DND-41 (cell line): ENCODE measurements around the gene PDE6B.
A peak's percentile ranks its signal among the peaks of the same experiment; 100 is the strongest.

ENCODE experiments used
- ATAC-seq: fragments of 200-7000 bp; cut with Tn5 transposase; 3 replicates; pipeline ENCODE4 v1.9.1; 2021; ENCODE audit warnings: low read depth; ENCODE audit not compliant: insufficient read depth
- DNase-seq: peaks from one replicate; pipeline ENCODE4 v3.0.0-alpha.2; 2020
- H2AFZ ChIP-seq: 2 replicates; pipeline ENCODE4 v1.6.0; 2012; ENCODE audit warnings: low read depth, low read length
- H3K27ac ChIP-seq: 2 replicates; pipeline ENCODE4 v1.5.1; 2012; ENCODE audit warnings: low read length, inconsistent platforms
- H3K27me3 ChIP-seq: fragments of 200-600 bp; sonication (generic); 2 replicates; pipeline ENCODE4 v1.6.0; 2012; ENCODE audit warnings: low read length, mild to moderate bottlenecking, inconsistent platforms; ENCODE audit not compliant: insufficient read depth, poor library complexity
- H3K36me3 ChIP-seq: 2 replicates; pipeline ENCODE4 v1.5.1; 2012; ENCODE audit warnings: low read length, inconsistent platforms; ENCODE audit not compliant: insufficient read depth
- H3K4me1 ChIP-seq: 2 replicates; pipeline ENCODE4 v1.5.1; 2012; ENCODE audit warnings: mild to moderate bottlenecking, low read length; ENCODE audit not compliant: insufficient read depth
- H3K4me2 ChIP-seq: 2 replicates; pipeline ENCODE4 v1.6.0; 2012; ENCODE audit warnings: mild to moderate bottlenecking, moderate library complexity, low read length, inconsistent platforms; ENCODE audit not compliant: insufficient read depth
- H3K4me3 ChIP-seq, 2 experiments: fragments of 200-600 bp in 1 of 2; shearing (Covaris generic) in 1 of 2; 2 replicates each; pipeline ENCODE4 v1.5.1; 2012 to 2016; ENCODE audit warnings: inconsistent platforms in 2 of 2, low read length in 2 of 2, mild to moderate bottlenecking in 2 of 2, low read depth in 1 of 2, moderate library complexity in 1 of 2
- H3K79me2 ChIP-seq: 2 replicates; pipeline ENCODE4 v1.6.0; 2012; ENCODE audit warnings: low read length, inconsistent platforms; ENCODE audit not compliant: insufficient read depth
- H3K9ac ChIP-seq: 2 replicates; pipeline ENCODE4 v1.6.0; 2012; ENCODE audit warnings: low read depth, mild to moderate bottlenecking, inconsistent platforms, low read length, moderate library complexity
- H3K9me3 ChIP-seq: 2 replicates; pipeline ENCODE4 v1.5.1; 2012; ENCODE audit warnings: low read length, moderate library complexity, mild to moderate bottlenecking, inconsistent platforms; ENCODE audit not compliant: insufficient read depth, severe bottlenecking
- H4K20me1 ChIP-seq: 2 replicates; pipeline ENCODE4 v1.6.0; 2012; ENCODE audit warnings: low read length; ENCODE audit not compliant: insufficient read depth
- CTCF ChIP-seq: IDR thresholded peaks from 2 replicates; pipeline ENCODE4 v1.5.1; 2012; ENCODE audit warnings: borderline replicate concordance, low read length, moderate library complexity, mild to moderate bottlenecking; ENCODE audit not compliant: poor library complexity, severe bottlenecking; ENCODE audit errors: extremely low read depth
- EZH2 ChIP-seq: IDR thresholded peaks from 3 replicates; pipeline ENCODE4 v1.6.1; 2012; ENCODE audit warnings: borderline replicate concordance, low read depth, mild to moderate bottlenecking, moderate library complexity, low read length, inconsistent platforms; ENCODE audit not compliant: severe bottlenecking

PDE6B gene

GRCh38 chr4:680091-680490 is 54.7 kb downstream of the PDE6B start:
- no peak for DNase-seq
- Histone ChIP-seq H3K27me3 (no peaks in the 10 kb centered on the region), H3K79me2 (peaks cover 6% of the 10 kb centered on the region), H3K4me3 (peak overlapping the region in 1 of 2 experiments; percentile 55; a peak in 1 of 4 replicates), H2AFZ (no peak overlapping the region), H3K9ac (peak overlapping the region; percentile 50), H3K4me2 (peak overlapping the region; percentile 93), H3K4me1 (peaks cover 36% of the 10 kb centered on the region), H3K9me3 (no peaks in the 10 kb centered on the region), H3K36me3 (no peaks in the 10 kb centered on the region; the same call in 1 of the 2 replicates), H4K20me1 (peaks cover 21% of the 10 kb centered on the region), H3K27ac (no peak overlapping the region)
- no peak for ATAC-seq
- TF ChIP-seq CTCF: no peak
- TF ChIP-seq EZH2: no peak

- peaks cover 21% of the 10 kb centered on the region for H4K20me1 ChIP-seq
- peak overlapping the region in 1 of 2 experiments; percentile 55; a peak in 3 of 4 replicates for H3K4me3 ChIP-seq
- no peak for ATAC-seq
- TF ChIP-seq CTCF: no peak
- TF ChIP-seq EZH2: no peak
- H3K9me3 ChIP-seq: no peaks in the 10 kb centered on the region
- H3K4me1 ChIP-seq: peaks cover 32% of the 10 kb centered on the region
- no peak for DNase-seq
- no peaks in the 10 kb centered on the region for H3K36me3 ChIP-seq
- H3K79me2 ChIP-seq: peaks cover 1% of the 10 kb centered on the region
- H3K9ac ChIP-seq: peak overlapping the region; percentile 50
- H3K27me3 ChIP-seq: no peaks in the 10 kb centered on the region
- H3K27ac ChIP-seq: no peak overlapping the region
- H3K4me2 ChIP-seq: peak overlapping the region; percentile 93
- peak overlapping the region; percentile 28; the same call in 1 of the 2 replicates for H2AFZ ChIP-seq
These were observed 55.2 kb downstream of the PDE6B start for GRCh38 chr4:680551-680927.

- H3K36me3 ChIP-seq: no peaks in the 10 kb centered on the region
- H3K79me2 ChIP-seq: no peaks in the 10 kb centered on the region
- H4K20me1 ChIP-seq: peaks cover 21% of the 10 kb centered on the region
- peak overlapping the region; percentile 24 to 55; a peak in 3 of 4 replicates for H3K4me3 ChIP-seq
- H3K27ac ChIP-seq: no peak overlapping the region
- ATAC-seq: peak; percentile 41
- H3K27me3 ChIP-seq: no peaks in the 10 kb centered on the region
- peaks cover 26% of the 10 kb centered on the region for H3K4me1 ChIP-seq
- peak overlapping the region; percentile 50 for H3K9ac ChIP-seq
- H2AFZ ChIP-seq: peak overlapping the region; percentile 28
- TF ChIP-seq EZH2: no peak
- TF ChIP-seq CTCF: no peak
- H3K9me3 ChIP-seq: no peaks in the 10 kb centered on the region
- H3K4me2 ChIP-seq: peak overlapping the region; percentile 93
- DNase-seq: peak; percentile 67
These were observed 55.7 kb downstream of the PDE6B start for GRCh38 chr4:680928-681645.
